ENCODE results near the gene NOTCH2. TPM values are rescaled to one million over a fixed set of nuclear protein-coding genes. Genes with fewer than 3 reads are reported as not detected.

NOTCH2 gene
- total and polyA plus RNA-seq, 12 donors, result 5.4 to 138 (median 71.5) TPM

DNA sequence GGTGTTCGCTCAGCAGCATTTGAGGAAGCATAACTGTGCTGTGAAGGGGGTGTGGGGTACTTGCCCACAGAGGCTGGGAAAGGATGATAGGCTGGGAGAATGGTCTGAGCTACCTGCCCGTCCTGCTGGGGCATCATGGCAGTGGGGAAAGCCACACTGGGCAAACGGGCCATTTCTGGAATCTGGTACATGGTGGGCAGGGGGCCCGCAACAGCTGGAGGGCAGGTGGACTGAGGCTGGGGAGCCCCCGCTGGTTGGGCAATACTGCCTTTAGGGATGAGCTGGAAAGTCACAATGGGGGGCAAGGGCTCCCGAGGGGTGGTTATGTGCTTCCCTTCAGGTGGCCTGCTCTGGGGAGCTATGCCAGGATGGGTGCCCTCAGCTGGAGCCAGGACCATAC lies 153.9 kb downstream of the NOTCH2 start:
- no peak for DNase-seq
- WGBS, 4 donors, result 92 to 100% (median 95%) methylated on average over 2 to 6 of the region's 6 CpGs
- Histone ChIP-seq H3K27me3 (no peaks in the 10 kb centered on the region), H3K27ac (no peak overlapping the region), H3K36me3 (replicated peaks in 1 of 2) (peaks cover 0 to 61% of the 10 kb centered on the region in 2 donors), H3K4me1 (replicated peaks in 1 of 2) (no peaks in the 10 kb centered on the region), H3K9me3 (replicated peaks in 1 of 3) (no peaks in the 10 kb centered on the region), H3K4me3 (no peak overlapping the region)
- no peak for TF ChIP-seq CTCF (IDR thresholded peaks at IDR 0.05)
- intact Hi-C loops (cut with DNase I), result no loop called here

GRCh38 chr1:119914071-119914470 lies 155.4 kb downstream of the NOTCH2 start:
- Histone ChIP-seq H3K27me3 (no peaks in the 10 kb centered on the region), H3K9me3 (replicated peaks in 1 of 3) (no peaks in the 10 kb centered on the region), H3K4me1 (replicated peaks in 1 of 2) (no peaks in the 10 kb centered on the region), H3K36me3 (replicated peaks in 1 of 2) (peaks cover 0 to 47% of the 10 kb centered on the region in 2 donors), H3K4me3 (no peak overlapping the region), H3K27ac (no peak overlapping the region)
- intact Hi-C loops (cut with DNase I), result no loop called here
- 53 to 85% (median 70%) methylated on average over 1 of the region's 1 CpG for WGBS, 4 donors
- DNase-seq, result no peak
- TF ChIP-seq CTCF (IDR thresholded peaks at IDR 0.05), result no peak
- no peak for TF ChIP-seq POLR2A (IDR thresholded peaks at IDR 0.05)

- DNase-seq, result no peak
- H3K27ac ChIP-seq, result no peak overlapping the region
- H3K27me3 ChIP-seq, result no peaks in the 10 kb centered on the region
- peaks cover 0 to 36% of the 10 kb centered on the region in 2 donors for H3K36me3 ChIP-seq (replicated peaks in 1 of 2)
- no peaks in the 10 kb centered on the region for H3K9me3 ChIP-seq (replicated peaks in 1 of 3)
- TF ChIP-seq POLR2A (IDR thresholded peaks at IDR 0.05) (no peak), CTCF (IDR thresholded peaks at IDR 0.05) (no peak)
- no peak overlapping the region for H3K4me3 ChIP-seq
- intact Hi-C loops (cut with DNase I), result no loop called here
- 89 to 99% (median 95%) methylated on average over 3 of the region's 3 CpGs for WGBS, 4 donors
- no peaks in the 10 kb centered on the region for H3K4me1 ChIP-seq (replicated peaks in 1 of 2)
Observed at GRCh38 chr1:119912963-119913362, 156.5 kb downstream of the NOTCH2 start.

- 91 to 93% (median 92%) methylated on average over 2 of the region's 2 CpGs for WGBS, 4 donors
- no peaks in the 10 kb centered on the region for H3K27me3 ChIP-seq
- peaks cover 0 to 26% of the 10 kb centered on the region in 2 donors for H3K36me3 ChIP-seq (replicated peaks in 1 of 2)
- no peak for DNase-seq
- intact Hi-C loops (cut with DNase I), result no loop called here
- no peak overlapping the region for H3K27ac ChIP-seq
- no peaks in the 10 kb centered on the region for H3K4me1 ChIP-seq (replicated peaks in 1 of 2)
- TF ChIP-seq CTCF (IDR thresholded peaks at IDR 0.05) (no peak), POLR2A (IDR thresholded peaks at IDR 0.05) (no peak)
- H3K9me3 ChIP-seq (replicated peaks in 1 of 3), result no peaks in the 10 kb centered on the region
- no peak overlapping the region for H3K4me3 ChIP-seq
Observed at GRCh38 chr1:119911775-119912174, 157.7 kb downstream of the NOTCH2 start.

Measured in adrenal gland (tissue), 12 donors.